OCI-LY1 (cell line): ENCODE measurements around the gene HCRTR1.

Experiments
- H2AFZ ChIP-seq: fragments of 200-600 bp; sonication (generic), shearing (Covaris generic); 2 replicates; pipeline ENCODE4 v1.6.0; 2014; ENCODE audit warnings: antibody characterized with exemption, mild to moderate bottlenecking, low read length
- H3F3A ChIP-seq: fragments of 200-600 bp; sonication (generic), shearing (Covaris generic); 2 replicates; pipeline ENCODE4 v1.6.0; 2014; ENCODE audit warnings: mild to moderate bottlenecking, antibody characterized with exemption, low read length, moderate library complexity; ENCODE audit not compliant: insufficient read depth
- H3K27ac ChIP-seq: fragments of 200-600 bp; sonication (generic); 2 replicates; pipeline ENCODE4 v1.5.1; 2014; ENCODE audit warnings: low read length, mixed run types, mild to moderate bottlenecking, low read depth; ENCODE audit not compliant: poor library complexity, severe bottlenecking
- H3K27me3 ChIP-seq: fragments of 200-600 bp; sonication (generic); 2 replicates; pipeline ENCODE4 v1.6.0; 2014; ENCODE audit warnings: antibody characterized with exemption, mild to moderate bottlenecking, low read length, moderate library complexity; ENCODE audit not compliant: insufficient read depth
- H3K36me3 ChIP-seq: fragments of 200-600 bp; sonication (generic); 2 replicates; pipeline ENCODE4 v1.6.1; 2014; ENCODE audit warnings: mild to moderate bottlenecking, antibody characterized with exemption, low read length, moderate library complexity, mixed read lengths; ENCODE audit not compliant: insufficient read depth
- H3K4me1 ChIP-seq: fragments of 200-600 bp; sonication (generic); 2 replicates; pipeline ENCODE4 v1.5.1; 2014; ENCODE audit warnings: mild to moderate bottlenecking, low read length, moderate library complexity; ENCODE audit not compliant: insufficient read depth, severe bottlenecking
- H3K4me2 ChIP-seq: fragments of 200-600 bp; sonication (generic), shearing (Covaris generic); 2 replicates; pipeline ENCODE4 v1.6.1; 2014; ENCODE audit warnings: low read length
- H3K4me3 ChIP-seq: fragments of 200-600 bp; sonication (generic); 2 replicates; pipeline ENCODE4 v1.5.1; 2014; ENCODE audit warnings: low read length, low read depth, mild to moderate bottlenecking, mixed read lengths; ENCODE audit not compliant: poor library complexity, severe bottlenecking
- H3K79me2 ChIP-seq: fragments of 200-600 bp; shearing (Covaris generic); 2 replicates; pipeline ENCODE4 v1.6.1; 2016; ENCODE audit warnings: mixed run types, low read length, mixed read lengths; ENCODE audit not compliant: insufficient read depth
- H3K9ac ChIP-seq: fragments of 200-600 bp; sonication (generic), shearing (Covaris generic); 2 replicates; pipeline ENCODE4 v1.6.1; 2014; ENCODE audit warnings: mild to moderate bottlenecking, low read length, mixed read lengths
- H3K9me2 ChIP-seq: fragments of 200-600 bp; sonication (generic), shearing (Covaris generic); 2 replicates; pipeline ENCODE4 v1.6.1; 2014; ENCODE audit warnings: low read depth, mild to moderate bottlenecking, low read length, mixed read lengths
- H3K9me3 ChIP-seq: fragments of 200-600 bp; shearing (Covaris generic); 2 replicates; pipeline ENCODE4 v1.6.1; 2014; ENCODE audit warnings: low read length, mixed read lengths
- H4K20me1 ChIP-seq: fragments of 200-600 bp; sonication (generic), shearing (Covaris generic); 2 replicates; pipeline ENCODE4 v1.6.0; 2016; ENCODE audit warnings: mild to moderate bottlenecking, low read length; ENCODE audit not compliant: insufficient read depth
- EZH2 ChIP-seq: fragments of 200-600 bp; sonication (generic), shearing (Covaris generic); IDR thresholded peaks from 2 replicates; pipeline ENCODE4 v1.8.0; 2017; ENCODE audit warnings: borderline replicate concordance, mixed run types, mild to moderate bottlenecking, antibody characterized with exemption, low read length, moderate library complexity, mixed read lengths
- TF ChIP-seq, protein P1 (sequence below): fragments of 200-600 bp; sonication (generic), shearing (Covaris generic); IDR thresholded peaks from 2 replicates; pipeline ENCODE4 v1.5.1; 2017; ENCODE audit warnings: mild to moderate bottlenecking, antibody characterized with exemption, low read length, moderate library complexity, mixed read lengths

HCRTR1 gene

DNA sequence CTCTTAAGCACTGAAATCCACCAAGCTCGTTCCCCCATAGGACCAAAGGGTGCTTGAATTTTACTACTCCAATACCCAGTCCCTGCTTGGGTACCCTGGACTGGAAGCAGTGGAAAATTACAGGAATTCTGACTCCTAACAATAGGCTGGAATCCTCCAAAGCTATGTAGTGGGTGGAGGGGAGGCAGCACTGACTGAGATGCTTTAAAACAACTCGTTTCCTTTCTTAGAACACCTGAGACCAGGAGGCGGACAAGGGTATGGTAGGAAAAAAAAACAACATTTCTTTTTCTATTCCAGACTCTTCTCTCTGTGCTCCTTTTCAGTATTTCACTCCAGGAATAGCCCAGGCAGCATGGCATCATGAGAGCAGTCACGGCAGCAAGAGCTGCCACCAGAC is 24.9 kb downstream of the HCRTR1 start:
- H2AFZ ChIP-seq: no peak overlapping the region
- H3F3A ChIP-seq: no peaks in the 10 kb centered on the region
- H3K4me2 ChIP-seq: no peak overlapping the region
- H3K36me3 ChIP-seq: peaks cover 4% of the 10 kb centered on the region; the same call in 1 of the 2 replicates
- H3K27me3 ChIP-seq: no peaks in the 10 kb centered on the region
- H3K9ac ChIP-seq: no peak overlapping the region
- no peaks in the 10 kb centered on the region for H3K9me3 ChIP-seq
- TF ChIP-seq EZH2: no peak
- TF ChIP-seq, protein P1, sequence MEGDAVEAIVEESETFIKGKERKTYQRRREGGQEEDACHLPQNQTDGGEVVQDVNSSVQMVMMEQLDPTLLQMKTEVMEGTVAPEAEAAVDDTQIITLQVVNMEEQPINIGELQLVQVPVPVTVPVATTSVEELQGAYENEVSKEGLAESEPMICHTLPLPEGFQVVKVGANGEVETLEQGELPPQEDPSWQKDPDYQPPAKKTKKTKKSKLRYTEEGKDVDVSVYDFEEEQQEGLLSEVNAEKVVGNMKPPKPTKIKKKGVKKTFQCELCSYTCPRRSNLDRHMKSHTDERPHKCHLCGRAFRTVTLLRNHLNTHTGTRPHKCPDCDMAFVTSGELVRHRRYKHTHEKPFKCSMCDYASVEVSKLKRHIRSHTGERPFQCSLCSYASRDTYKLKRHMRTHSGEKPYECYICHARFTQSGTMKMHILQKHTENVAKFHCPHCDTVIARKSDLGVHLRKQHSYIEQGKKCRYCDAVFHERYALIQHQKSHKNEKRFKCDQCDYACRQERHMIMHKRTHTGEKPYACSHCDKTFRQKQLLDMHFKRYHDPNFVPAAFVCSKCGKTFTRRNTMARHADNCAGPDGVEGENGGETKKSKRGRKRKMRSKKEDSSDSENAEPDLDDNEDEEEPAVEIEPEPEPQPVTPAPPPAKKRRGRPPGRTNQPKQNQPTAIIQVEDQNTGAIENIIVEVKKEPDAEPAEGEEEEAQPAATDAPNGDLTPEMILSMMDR: no peak
- peaks cover 55% of the 10 kb centered on the region for H3K79me2 ChIP-seq
- no peaks in the 10 kb centered on the region for H3K9me2 ChIP-seq
- peaks cover 46% of the 10 kb centered on the region for H3K4me1 ChIP-seq
- H4K20me1 ChIP-seq: no peaks in the 10 kb centered on the region
- no peak overlapping the region for H3K4me3 ChIP-seq
- H3K27ac ChIP-seq: no peak overlapping the region

DNA sequence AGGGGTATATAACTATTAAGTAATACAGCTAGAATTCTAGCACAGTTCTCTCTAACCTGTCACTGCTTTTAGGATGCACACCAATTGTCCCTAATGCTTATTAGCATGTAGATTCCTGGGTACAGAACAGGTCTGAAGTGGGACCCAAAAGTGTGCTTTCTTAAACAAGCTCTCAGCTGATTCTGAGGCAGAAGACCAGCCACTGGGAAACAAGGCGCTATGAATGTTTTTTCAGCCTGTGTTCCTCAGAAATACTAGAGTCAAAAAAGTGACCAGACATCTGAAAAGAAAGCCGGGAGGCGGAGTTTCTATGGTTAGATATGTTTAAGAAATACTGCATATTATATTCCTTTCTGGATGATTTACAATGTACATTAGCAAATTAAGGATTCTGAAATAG is 25.4 kb downstream of the HCRTR1 start:
- peaks cover 4% of the 10 kb centered on the region; the same call in 1 of the 2 replicates for H3K36me3 ChIP-seq
- no peak overlapping the region for H2AFZ ChIP-seq
- H3K27ac ChIP-seq: no peak overlapping the region
- no peaks in the 10 kb centered on the region for H3F3A ChIP-seq
- peaks cover 46% of the 10 kb centered on the region for H3K4me1 ChIP-seq
- TF ChIP-seq, protein P1: no peak
- no peak for TF ChIP-seq EZH2
- H3K9me2 ChIP-seq: no peaks in the 10 kb centered on the region
- peak overlapping the region; percentile 85 for H3K4me2 ChIP-seq
- no peaks in the 10 kb centered on the region for H3K27me3 ChIP-seq
- H3K4me3 ChIP-seq: no peak overlapping the region
- H3K9ac ChIP-seq: no peak overlapping the region
- no peaks in the 10 kb centered on the region for H4K20me1 ChIP-seq
- H3K79me2 ChIP-seq: peaks cover 50% of the 10 kb centered on the region
- H3K9me3 ChIP-seq: no peaks in the 10 kb centered on the region

DNA sequence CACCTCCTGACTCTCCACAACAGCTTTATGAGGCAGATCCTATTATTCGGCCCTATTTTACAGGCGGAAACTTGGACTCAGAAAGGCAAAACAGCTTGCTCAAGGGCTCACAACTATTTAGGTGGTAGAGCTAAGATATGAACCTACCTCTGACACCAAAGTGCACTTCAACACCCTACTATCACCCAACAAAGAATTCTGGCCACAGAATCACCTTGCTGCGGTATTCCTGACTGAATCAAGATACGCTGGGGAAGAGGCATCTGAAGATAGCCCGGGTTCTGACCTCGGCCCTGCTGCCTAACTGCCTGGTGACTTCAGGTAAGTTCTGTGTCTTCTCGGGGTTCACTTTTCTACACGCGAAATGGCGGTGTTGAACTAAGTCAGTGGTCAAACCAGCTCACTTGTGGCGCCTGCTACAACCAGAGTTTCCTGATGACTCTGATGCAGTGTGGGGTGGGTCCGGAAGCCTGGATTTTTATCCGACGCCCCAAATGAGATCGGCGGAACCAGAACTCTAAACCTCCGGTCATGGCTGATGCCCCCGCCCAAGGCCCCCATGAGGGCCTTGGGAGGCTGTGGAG is 26.6 kb downstream of the HCRTR1 start:
- H2AFZ ChIP-seq: no peak overlapping the region
- peak overlapping the region; percentile 90 for H3K9ac ChIP-seq
- no peak for TF ChIP-seq EZH2
- TF ChIP-seq, protein P1: no peak
- H3F3A ChIP-seq: no peaks in the 10 kb centered on the region
- no peaks in the 10 kb centered on the region for H3K9me2 ChIP-seq
- peak overlapping the region; percentile 31 for H3K27ac ChIP-seq
- H3K4me1 ChIP-seq: peaks cover 35% of the 10 kb centered on the region
- peaks cover 39% of the 10 kb centered on the region for H3K79me2 ChIP-seq
- peaks cover 4% of the 10 kb centered on the region; the same call in 1 of the 2 replicates for H3K36me3 ChIP-seq
- no peaks in the 10 kb centered on the region for H3K9me3 ChIP-seq
- no peaks in the 10 kb centered on the region for H4K20me1 ChIP-seq
- H3K27me3 ChIP-seq: no peaks in the 10 kb centered on the region
- H3K4me3 ChIP-seq: peak overlapping the region; percentile 88
- H3K4me2 ChIP-seq: peak overlapping the region; percentile 85
